Colon (tissue), 2 donors: ENCODE data around the gene PTDSS2.

Source experiments
- FAIRE-seq: peaks from 2 replicates; lab custom pipeline; 2012; peaks lifted over from hg19 to GRCh38; lab: Jason Lieb, UNC
- donor health status: control.
- donor health status: control.

Gene PTDSS2

GRCh38 chr11:532986-533585, 83.0 kb downstream of the PTDSS2 start:
- FAIRE-seq, result no peak

GRCh38 chr11:533586-534395, 83.7 kb downstream of the PTDSS2 start:
- no peak for FAIRE-seq

- no peak for FAIRE-seq
Measured at GRCh38 chr11:534396-535209, 84.5 kb downstream of the PTDSS2 start.

- FAIRE-seq, result no peak
Measured at GRCh38 chr11:535210-535518, 85.1 kb downstream of the PTDSS2 start.

GRCh38 chr11:535519-536454, 85.7 kb downstream of the PTDSS2 start, which contains the start of gene HRAS:
Gene HRAS, minus strand, starts transcription at chr11:535576.
- no peak for FAIRE-seq

- no peak for FAIRE-seq
Measured at GRCh38 chr11:536841-537621, 87.0 kb downstream of the PTDSS2 start, which contains the start of gene LRRC56. Gene LRRC56, plus strand, starts transcription at chr11:537527. Its CDS starts 3,158 bp downstream, at chr11:540685.

- no peak for FAIRE-seq
Measured at GRCh38 chr11:537622-538430, 87.7 kb downstream of the PTDSS2 start.

GRCh38 chr11:538431-539051, 88.5 kb downstream of the PTDSS2 start:
- no peak for FAIRE-seq

GRCh38 chr11:539971-540481, 89.9 kb downstream of the PTDSS2 start:
- FAIRE-seq, result no peak
